Bronchial epithelial cell (primary cell): ENCODE data around the gene AP3D1. TPM values are rescaled to one million over a fixed set of nuclear protein-coding genes. Genes with fewer than 3 reads are reported as not detected.
A peak's percentile ranks its signal among the peaks of the same experiment; 100 is the strongest.
"Not testable (repeated sequence)": the region's sequence is repeated elsewhere in the genome, so short reads cannot be mapped to it uniquely, and the experiment has no call there.

Experiments
- DNase-seq: peaks from one replicate; pipeline ENCODE4 v3.0.0-alpha.2; 2010; ENCODE audit warnings: low read depth
- FAIRE-seq: peaks from 2 replicates; lab custom pipeline; 2011; peaks lifted over from hg19 to GRCh38; lab: Jason Lieb, UNC
- H3K27me3 ChIP-seq: 2 replicates; pipeline ENCODE4 v1.5.1; 2011; ENCODE audit warnings: low read length; ENCODE audit not compliant: control insufficient read depth, insufficient read depth
- H3K36me3 ChIP-seq: 2 replicates; pipeline ENCODE4 v1.5.1; 2011; ENCODE audit warnings: low read length; ENCODE audit not compliant: control insufficient read depth, insufficient read depth
- H3K4me3 ChIP-seq: 2 replicates; pipeline ENCODE4 v1.5.1; 2011; ENCODE audit warnings: mild to moderate bottlenecking, low read depth, low read length, control low read depth
- total RNA-seq: library from RNA; depleted of rRNA; stranded (reverse); fragments of >200 nt; gene quantifications from 2 replicates; pipeline ENCODE4 v1.2.1, GENCODE V29; 2014
- TF ChIP-seq, protein P1 (sequence below): IDR thresholded peaks from 2 replicates; pipeline ENCODE4 v1.5.1; 2011; ENCODE audit warnings: mild to moderate bottlenecking, moderate library complexity, low read length, control low read depth, inconsistent platforms; ENCODE audit not compliant: insufficient read depth, severe bottlenecking

The AP3D1 gene
- 72.1 and 78.3 TPM in 2 replicates for total RNA-seq

DNA sequence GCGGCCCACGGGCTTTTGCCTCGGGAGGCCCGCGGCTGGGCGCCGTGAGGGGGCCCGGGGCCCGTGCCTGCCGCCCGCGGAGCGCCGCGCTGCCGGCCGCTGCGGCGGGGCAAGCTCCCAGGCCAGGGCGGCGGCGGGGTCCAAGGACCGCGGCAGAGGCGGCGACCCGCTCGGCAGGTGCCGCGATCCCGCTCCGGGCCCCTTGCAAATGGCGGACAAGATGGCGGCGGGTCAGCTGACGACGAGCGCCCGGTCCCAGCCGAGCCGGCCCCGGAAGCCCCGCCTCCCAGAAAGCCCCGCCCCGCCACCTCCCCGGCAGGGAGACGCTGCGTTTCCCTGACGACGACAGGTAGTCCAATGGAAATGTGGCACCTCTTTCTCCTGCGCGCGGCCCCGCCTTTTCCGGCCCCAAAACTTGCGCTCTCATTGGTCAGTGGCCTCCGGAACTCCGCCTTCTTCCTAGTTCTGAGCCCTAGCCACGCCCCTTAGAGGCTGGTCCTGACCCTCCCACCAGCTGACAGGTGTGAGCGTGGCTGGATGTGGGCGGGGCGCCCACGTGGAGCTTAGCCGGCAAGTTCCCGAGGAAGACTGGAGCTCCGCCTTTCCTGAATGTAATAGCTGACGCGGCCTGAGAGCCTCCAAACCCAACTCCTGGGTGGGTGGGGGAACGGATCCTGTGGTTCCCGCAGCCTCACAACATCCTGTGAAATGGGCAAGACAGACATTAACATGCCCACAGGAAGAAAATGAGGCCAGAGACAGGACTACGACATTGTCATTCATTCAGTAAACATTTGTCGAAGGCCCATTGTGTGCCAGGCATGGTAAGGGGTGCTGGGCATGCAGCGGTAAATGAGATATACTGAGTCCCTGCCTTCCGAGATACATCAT, at the start of gene AP3D1:
Gene AP3D1, minus strand, starts transcription at position 228 of the 891 bp plus-strand sequence. CDS start 232 bp downstream, outside the sequence.
- Histone ChIP-seq H3K27me3 (no peaks in the 10 kb centered on the region), H3K36me3 (no peaks in the 10 kb centered on the region), H3K4me3 (peak within 1 kb of the TSS; percentile 97)
- peak; percentile 99 for DNase-seq
- TF ChIP-seq, protein P1, sequence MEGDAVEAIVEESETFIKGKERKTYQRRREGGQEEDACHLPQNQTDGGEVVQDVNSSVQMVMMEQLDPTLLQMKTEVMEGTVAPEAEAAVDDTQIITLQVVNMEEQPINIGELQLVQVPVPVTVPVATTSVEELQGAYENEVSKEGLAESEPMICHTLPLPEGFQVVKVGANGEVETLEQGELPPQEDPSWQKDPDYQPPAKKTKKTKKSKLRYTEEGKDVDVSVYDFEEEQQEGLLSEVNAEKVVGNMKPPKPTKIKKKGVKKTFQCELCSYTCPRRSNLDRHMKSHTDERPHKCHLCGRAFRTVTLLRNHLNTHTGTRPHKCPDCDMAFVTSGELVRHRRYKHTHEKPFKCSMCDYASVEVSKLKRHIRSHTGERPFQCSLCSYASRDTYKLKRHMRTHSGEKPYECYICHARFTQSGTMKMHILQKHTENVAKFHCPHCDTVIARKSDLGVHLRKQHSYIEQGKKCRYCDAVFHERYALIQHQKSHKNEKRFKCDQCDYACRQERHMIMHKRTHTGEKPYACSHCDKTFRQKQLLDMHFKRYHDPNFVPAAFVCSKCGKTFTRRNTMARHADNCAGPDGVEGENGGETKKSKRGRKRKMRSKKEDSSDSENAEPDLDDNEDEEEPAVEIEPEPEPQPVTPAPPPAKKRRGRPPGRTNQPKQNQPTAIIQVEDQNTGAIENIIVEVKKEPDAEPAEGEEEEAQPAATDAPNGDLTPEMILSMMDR: no peak
- no peak for FAIRE-seq

DNA sequence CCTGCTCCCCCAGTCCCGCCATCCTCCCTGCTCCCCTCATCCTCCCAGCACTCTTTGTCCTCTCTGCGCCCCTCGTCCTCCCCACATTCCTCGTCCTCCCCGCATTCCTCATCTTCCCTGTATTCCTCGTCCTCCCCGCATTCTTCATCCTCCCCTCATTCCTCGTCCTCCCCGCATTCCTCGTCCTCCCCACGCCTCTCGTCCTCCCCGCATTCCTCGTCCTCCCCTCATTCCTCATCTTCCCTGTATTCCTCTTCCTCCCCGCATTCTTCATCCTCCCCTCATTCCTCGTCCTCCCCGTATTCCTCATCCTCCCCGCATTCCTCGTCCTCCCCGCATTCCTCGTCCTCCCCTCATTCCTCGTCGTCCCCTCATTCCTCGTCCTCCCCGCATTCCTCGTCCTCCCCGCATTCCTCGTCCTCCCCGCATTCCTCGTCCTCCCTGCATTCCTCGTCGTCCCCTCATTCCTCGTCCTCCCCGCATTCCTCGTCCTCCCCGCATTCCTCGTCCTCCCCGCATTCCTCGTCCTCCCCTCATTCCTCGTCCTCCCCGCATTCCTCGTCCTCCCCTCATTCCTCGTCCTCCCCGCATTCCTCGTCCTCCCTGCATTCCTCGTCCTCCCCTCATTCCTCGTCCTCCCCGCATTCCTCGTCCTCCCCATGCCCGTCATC, 49.4 kb upstream of the AP3D1 start:
- not testable (repeated sequence) for H3K27me3 ChIP-seq, H3K4me3 ChIP-seq, DNase-seq, FAIRE-seq
- peaks cover 19% of the 10 kb centered on the region for H3K36me3 ChIP-seq

DNA sequence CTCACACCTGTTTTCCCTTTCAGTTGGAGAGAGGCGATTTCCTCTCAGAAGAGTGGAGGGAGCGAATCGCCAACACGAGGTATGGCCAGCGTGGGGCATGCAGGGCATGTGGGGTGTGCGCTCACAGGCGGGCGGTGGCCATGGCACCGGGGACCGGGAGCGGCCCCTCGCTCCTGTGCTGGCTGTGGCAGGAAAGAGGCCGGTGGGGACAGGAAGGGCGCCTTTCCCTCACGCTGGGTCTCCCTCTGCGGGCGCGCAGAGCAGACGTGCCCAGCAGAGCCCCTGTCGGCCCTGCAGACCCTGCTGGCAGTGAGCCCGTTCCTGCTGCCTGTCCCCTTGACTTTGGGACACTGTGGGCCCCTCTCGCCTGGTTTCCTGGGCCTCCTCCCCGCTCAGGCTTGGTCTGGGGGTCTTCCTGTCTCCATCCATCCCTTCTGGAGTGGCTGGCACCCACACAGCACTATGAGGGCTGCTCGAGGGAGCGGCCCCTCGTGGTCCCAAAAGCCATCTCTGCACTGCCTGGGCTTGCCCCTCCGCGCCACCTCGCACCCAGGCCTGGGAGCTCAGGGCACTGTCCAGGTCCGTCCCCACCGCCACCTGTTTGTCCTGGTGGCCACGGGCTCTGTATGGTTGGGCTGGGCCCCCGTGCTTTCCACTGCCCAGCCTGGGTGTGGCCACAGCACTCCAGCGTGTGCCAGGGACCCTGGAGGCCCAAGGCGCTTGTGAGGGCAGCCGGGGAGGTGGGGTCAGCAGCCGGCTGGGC, 48.7 kb upstream of the AP3D1 start:
- Histone ChIP-seq H3K27me3 (no peaks in the 10 kb centered on the region), H3K36me3 (peaks cover 22% of the 10 kb centered on the region), H3K4me3 (no peak overlapping the region)
- TF ChIP-seq, protein P1: no peak
- DNase-seq (no peak), FAIRE-seq (no peak)

DNA sequence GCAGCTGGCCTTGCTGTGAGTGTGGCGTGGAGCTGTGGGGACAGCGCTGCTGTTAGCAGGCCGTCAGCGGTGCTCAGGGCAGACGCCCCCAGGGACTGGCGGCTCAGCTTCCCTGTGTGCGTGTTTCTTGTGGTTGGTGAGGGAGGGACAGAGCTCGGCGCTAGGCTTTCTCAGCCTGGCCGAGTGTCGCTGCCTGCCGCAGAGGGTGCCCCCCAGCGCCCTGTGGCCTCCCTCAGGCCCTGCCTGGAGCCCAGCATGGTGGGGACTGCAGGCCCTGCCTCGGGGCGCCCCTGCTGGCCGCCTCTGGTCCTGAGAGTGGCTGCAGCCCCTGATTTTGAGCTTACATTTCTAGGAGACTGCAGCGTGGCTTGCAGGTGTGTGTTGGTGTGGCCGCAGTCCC, 47.8 kb upstream of the AP3D1 start:
- no peaks in the 10 kb centered on the region for H3K27me3 ChIP-seq
- DNase-seq: no peak
- H3K4me3 ChIP-seq: no peak overlapping the region
- H3K36me3 ChIP-seq: peaks cover 26% of the 10 kb centered on the region
- FAIRE-seq: no peak
- TF ChIP-seq, protein P1: peak; percentile 29

DNA sequence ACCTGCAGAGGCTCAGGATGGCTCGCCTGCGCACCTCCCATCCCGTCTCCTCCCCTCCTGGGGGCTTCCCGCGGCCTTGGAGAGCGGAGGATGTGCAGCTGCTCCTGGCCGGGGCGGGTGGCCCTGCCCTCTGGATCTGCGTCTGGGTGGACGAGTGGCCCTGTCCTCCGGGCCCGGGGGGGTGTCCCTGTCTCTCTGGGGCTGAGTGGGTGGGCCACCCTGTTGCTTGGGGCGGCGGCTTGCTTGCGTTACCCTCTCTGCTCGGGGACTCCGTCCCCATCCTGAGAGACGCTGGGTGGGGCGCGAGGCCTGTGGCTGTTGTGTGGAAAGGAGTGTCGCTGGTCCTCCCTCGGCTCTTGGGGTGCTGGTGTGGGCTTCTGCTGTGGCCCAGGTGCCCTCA, 47.0 kb upstream of the AP3D1 start:
- DNase-seq: no peak
- Histone ChIP-seq H3K36me3 (peaks cover 27% of the 10 kb centered on the region), H3K27me3 (no peaks in the 10 kb centered on the region), H3K4me3 (no peak overlapping the region)
- no peak for FAIRE-seq
- TF ChIP-seq, protein P1: no peak
